Measurements from ENCODE around the gene CRYBG1. TPM values are rescaled to one million over a fixed set of nuclear protein-coding genes. Genes with fewer than 3 reads are reported as not detected.

CRYBG1 gene
- total RNA-seq, 2 donors from 2014 or later: 2.5 to 2.7 TPM

GRCh38 chr6:106379951-106380350 lies 19.4 kb downstream of the CRYBG1 start:
- H3K9me3 ChIP-seq (ENCODE audit: control insufficient read depth, low read length): no peaks in the 10 kb centered on the region
- H3K4me1 ChIP-seq (ENCODE audit: control insufficient read depth, insufficient read depth, low read length): no peaks in the 10 kb centered on the region
- no peak overlapping the region for H3K27ac ChIP-seq (ENCODE audit: low read depth, low read length)
- no peak for TF ChIP-seq CTCF (conservative IDR thresholded peaks at IDR 0.05)
- no peak overlapping the region for H3K9ac ChIP-seq (ENCODE audit: extremely low read depth, low read length, poor library complexity, severe bottlenecking)
- Mint-ChIP-seq H3K27me3 (ENCODE audit: insufficient read depth) (no peaks in the 10 kb centered on the region), H3K27ac (no peak overlapping the region), H3K9me3 (no peaks in the 10 kb centered on the region), H3K4me1 (no peaks in the 10 kb centered on the region), H3K4me3 (no peak overlapping the region), H3K36me3 (ENCODE audit: low read depth) (no peaks in the 10 kb centered on the region)
- H3K27me3 ChIP-seq (ENCODE audit: control insufficient read depth, insufficient read depth, low read length, poor library complexity, severe bottlenecking): peaks cover 14% of the 10 kb centered on the region
- no peak for DNase-seq
- WGBS, 2 experiments (ENCODE audit: insufficient coverage in 1 of 2, insufficient read length in 1 of 2): 33 to 41% methylated on average over 1 of the region's 1 CpG
- H3K36me3 ChIP-seq (ENCODE audit: control insufficient read depth, insufficient read depth, low read length): no peaks in the 10 kb centered on the region
- H3K4me3 ChIP-seq (ENCODE audit: low read length): no peak overlapping the region

GRCh38 chr6:106380407-106380806 lies 19.9 kb downstream of the CRYBG1 start:
- Mint-ChIP-seq H3K27me3 (ENCODE audit: insufficient read depth) (no peaks in the 10 kb centered on the region), H3K36me3 (ENCODE audit: low read depth) (no peaks in the 10 kb centered on the region), H3K4me1 (no peaks in the 10 kb centered on the region), H3K27ac (no peak overlapping the region), H3K4me3 (no peak overlapping the region), H3K9me3 (no peaks in the 10 kb centered on the region)
- Histone ChIP-seq H3K9me3 (ENCODE audit: control insufficient read depth, low read length) (no peaks in the 10 kb centered on the region), H3K27me3 (ENCODE audit: control insufficient read depth, insufficient read depth, low read length, poor library complexity, severe bottlenecking) (peaks cover 14% of the 10 kb centered on the region), H3K36me3 (ENCODE audit: control insufficient read depth, insufficient read depth, low read length) (no peaks in the 10 kb centered on the region), H3K4me1 (ENCODE audit: control insufficient read depth, insufficient read depth, low read length) (no peaks in the 10 kb centered on the region), H3K27ac (ENCODE audit: low read depth, low read length) (no peak overlapping the region), H3K4me3 (ENCODE audit: low read length) (no peak overlapping the region), H3K9ac (ENCODE audit: extremely low read depth, low read length, poor library complexity, severe bottlenecking) (no peak overlapping the region)
- no peak for DNase-seq
- 29% methylated on average over 1 of the region's 1 CpG; no CpG with 5 or more reads in 1 of the 2 experiments for WGBS, 2 experiments (ENCODE audit: insufficient coverage in 1 of 2, insufficient read length in 1 of 2)
- TF ChIP-seq CTCF (conservative IDR thresholded peaks at IDR 0.05): no peak

GRCh38 chr6:106381223-106381622 lies 20.7 kb downstream of the CRYBG1 start:
- Mint-ChIP-seq H3K36me3 (ENCODE audit: low read depth) (no peaks in the 10 kb centered on the region), H3K27ac (no peak overlapping the region), H3K4me3 (no peak overlapping the region), H3K27me3 (ENCODE audit: insufficient read depth) (no peaks in the 10 kb centered on the region), H3K4me1 (no peaks in the 10 kb centered on the region), H3K9me3 (no peaks in the 10 kb centered on the region)
- no peak overlapping the region for H3K9ac ChIP-seq (ENCODE audit: extremely low read depth, low read length, poor library complexity, severe bottlenecking)
- H3K9me3 ChIP-seq (ENCODE audit: control insufficient read depth, low read length): no peaks in the 10 kb centered on the region
- no peaks in the 10 kb centered on the region for H3K4me1 ChIP-seq (ENCODE audit: control insufficient read depth, insufficient read depth, low read length)
- no peak for DNase-seq
- no peak for TF ChIP-seq CTCF (conservative IDR thresholded peaks at IDR 0.05)
- H3K4me3 ChIP-seq (ENCODE audit: low read length): no peak overlapping the region
- H3K27me3 ChIP-seq (ENCODE audit: control insufficient read depth, insufficient read depth, low read length, poor library complexity, severe bottlenecking): peaks cover 14% of the 10 kb centered on the region
- no peaks in the 10 kb centered on the region for H3K36me3 ChIP-seq (ENCODE audit: control insufficient read depth, insufficient read depth, low read length)
- no peak overlapping the region for H3K27ac ChIP-seq (ENCODE audit: low read depth, low read length)
- 86 to 97% methylated on average over 1 of the region's 1 CpG for WGBS, 2 experiments (ENCODE audit: insufficient coverage in 1 of 2, insufficient read length in 1 of 2)

Measured in endodermal cell (in vitro differentiated cells).